HS-5 (cell line): ENCODE data around the gene RPN2.
"Not testable (repeated sequence)": the region's sequence is repeated elsewhere in the genome, so short reads cannot be mapped to it uniquely, and the experiment has no call there.

Experiments
- DNase-seq: peaks from one replicate; pipeline ENCODE4 v3.0.0-alpha.2; 2012; ENCODE audit warnings: low read depth

Gene RPN2

DNA sequence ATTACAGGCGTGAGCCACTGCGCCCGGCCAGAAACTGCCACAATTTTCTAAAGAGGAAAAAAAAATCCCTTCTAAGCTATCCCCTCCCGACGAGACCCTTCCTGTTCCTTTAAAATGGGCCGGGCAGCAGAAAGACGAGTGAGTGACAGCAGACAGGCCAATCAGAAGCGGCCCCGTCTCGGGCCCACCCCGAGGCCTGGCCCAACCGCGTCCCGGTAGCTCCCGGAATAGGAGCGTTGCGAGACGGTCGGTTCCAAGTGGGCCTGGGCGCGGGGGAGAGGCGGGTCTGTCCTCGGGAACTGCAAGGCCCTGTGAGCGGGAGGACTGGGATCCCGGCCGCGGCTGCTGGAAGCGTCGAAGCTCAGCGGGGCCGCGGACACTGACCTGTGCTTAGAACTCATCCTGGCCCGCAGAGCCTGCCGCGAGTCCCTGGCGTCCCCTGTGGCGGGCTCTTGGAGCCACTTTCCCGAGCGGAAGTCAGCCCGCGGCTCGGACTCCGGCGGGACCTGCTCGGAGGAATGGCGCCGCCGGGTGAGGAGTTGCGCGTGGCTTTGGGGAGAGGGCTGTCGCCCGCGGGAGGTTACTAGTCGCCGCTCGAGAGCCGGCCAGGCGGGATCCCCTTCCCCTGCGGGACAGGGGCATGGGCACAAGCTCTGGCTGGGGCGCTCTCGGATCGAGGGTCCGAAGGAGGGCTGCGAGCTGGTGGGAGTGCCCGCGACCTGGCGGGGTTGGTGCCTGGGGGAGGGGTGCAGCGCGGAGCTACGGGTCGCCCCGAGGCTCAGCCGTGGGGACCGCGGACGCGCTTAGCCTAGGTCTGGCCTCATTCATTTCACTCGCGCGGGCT is at the start of gene RPN2, which contains the start of gene MROH8:
Gene RPN2 (plus strand): TSS at position 492 of the 844 bp plus-strand sequence. CDS start 27 bp downstream, at position 519.
Gene MROH8 (minus strand): TSS at position 710 of the 844 bp plus-strand sequence.
- DNase-seq: peak; percentile 96

- DNase-seq: no peak
Measured at GRCh38 chr20:37131486-37131885, 47.6 kb upstream of the RPN2 start.

GRCh38 chr20:37133952-37134351 is 45.2 kb upstream of the RPN2 start:
- DNase-seq: no peak

- no peak for DNase-seq
Measured at GRCh38 chr20:37137547-37137946, 41.6 kb upstream of the RPN2 start.

- DNase-seq: no peak
Measured at GRCh38 chr20:37142708-37143107, 36.4 kb upstream of the RPN2 start.

- DNase-seq: no peak
Measured at GRCh38 chr20:37144856-37145404, 34.2 kb upstream of the RPN2 start.

DNA sequence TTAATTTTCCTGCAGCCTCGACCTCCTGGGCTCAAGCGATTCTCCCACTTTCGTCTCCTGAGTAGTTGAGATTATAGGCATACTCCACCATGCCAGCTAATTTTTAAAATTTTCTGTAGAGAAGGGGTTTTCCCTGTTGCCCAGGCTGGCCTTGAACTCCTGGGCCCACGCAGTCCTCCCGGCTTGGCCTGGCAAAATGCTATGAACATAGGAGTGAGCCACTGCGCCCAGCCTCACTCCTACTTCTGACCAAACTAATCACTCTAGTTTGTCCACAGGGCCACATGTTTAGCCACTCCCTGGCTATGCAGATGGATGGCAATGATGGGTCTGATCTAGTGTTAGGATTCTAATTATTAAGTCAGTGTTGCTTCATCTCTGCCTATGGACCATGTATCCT is 31.9 kb upstream of the RPN2 start:
- no peak for DNase-seq

GRCh38 chr20:37150864-37151263 is 28.3 kb upstream of the RPN2 start:
- DNase-seq: not testable (repeated sequence)

- DNase-seq: no peak
Measured at GRCh38 chr20:37151529-37151928, 27.6 kb upstream of the RPN2 start.

DNA sequence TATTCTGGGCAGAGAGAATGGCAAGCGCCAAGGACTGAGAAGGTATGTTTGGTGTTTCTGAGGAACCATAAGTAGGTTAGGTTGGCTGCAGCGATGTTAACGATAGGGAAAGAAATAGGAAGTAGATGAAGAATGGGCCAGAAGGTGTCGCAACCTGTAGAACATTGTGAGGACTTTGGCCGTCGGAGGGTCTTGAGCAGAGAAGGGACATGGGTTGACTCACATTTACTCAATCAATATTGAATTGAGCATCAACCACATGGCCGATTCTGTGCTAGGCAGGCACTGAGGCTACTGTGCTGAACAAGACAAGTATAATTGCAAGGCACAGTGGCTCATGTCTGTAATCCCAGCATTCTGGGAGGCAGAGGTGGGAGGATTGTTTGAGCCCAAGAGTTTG is 26.8 kb upstream of the RPN2 start:
- DNase-seq: no peak

- DNase-seq: no peak
Measured at GRCh38 chr20:37154684-37155298, 24.3 kb upstream of the RPN2 start.

- DNase-seq: no peak
Measured at GRCh38 chr20:37155987-37156386, 23.1 kb upstream of the RPN2 start.

DNA sequence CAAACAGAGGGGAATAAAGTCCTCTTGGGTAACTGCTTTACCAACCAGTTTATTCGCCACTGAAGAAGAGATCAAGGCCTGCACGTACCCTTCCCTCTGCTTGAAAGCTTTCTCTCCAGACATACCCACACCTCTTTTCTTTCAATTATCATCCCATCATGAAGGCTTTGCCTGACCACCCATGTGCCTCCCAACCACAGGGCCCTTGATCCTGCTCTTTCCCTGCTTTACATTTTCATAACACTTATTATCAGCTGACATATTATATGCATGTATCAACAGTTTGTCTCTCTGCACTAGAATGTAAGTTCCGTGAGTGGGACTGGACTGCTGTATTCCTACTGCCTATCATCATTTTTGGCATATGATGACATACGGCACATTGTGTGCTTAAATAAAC is 20.9 kb upstream of the RPN2 start:
- no peak for DNase-seq

DNA sequence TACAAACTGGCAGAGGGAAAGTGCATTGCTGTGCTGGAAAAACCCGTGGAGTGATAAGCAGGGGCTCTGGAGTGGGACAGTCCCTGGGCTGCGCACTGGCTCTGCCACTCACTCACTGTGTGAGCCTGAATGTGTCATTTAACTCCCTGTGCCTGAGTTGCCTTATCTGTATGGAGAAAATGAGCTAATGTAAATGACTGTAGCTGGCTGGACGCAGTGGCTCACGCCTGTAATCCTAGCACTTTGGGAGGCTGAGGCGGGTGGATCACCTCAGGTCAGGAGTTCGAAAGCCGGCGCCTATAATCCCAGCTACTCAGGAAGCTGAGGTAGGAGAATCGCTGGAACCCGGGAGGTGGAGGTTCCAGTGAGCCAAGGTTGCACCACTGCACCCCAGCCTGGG is 18.4 kb upstream of the RPN2 start:
- DNase-seq: no peak

DNA sequence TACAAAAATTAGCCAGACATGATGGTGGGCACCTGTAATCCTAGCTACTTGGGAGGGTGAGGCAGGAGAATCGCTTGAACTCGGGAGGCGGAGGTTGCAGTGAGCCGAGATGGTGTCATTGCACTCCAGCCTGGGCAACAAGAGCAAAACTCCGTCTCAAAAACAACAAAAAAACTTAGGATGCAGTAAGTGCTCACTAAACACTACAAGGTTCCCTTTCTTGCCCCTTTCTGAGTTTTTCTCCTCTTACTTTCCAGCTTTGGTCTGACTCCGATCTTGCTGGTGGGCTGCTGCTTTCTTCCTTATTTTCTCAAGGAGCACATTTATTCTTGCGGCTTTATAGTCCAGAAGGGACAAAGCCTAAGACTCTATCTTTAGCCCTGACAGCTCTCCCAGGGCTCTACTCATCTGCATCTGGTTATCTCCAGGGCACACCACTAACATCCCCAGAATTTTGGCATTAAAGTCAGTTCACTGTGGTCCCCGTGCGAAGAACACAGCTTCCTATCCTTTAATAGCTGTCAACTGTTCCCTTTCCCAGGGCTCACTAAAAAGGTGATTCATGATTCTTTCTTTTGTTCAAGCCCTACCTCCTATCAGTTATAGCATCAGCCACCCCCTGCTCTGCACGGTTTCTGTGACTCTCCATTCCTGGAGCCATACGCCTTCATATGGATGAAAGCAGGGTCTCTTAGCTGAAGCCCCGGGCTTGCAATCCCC is 17.1 kb upstream of the RPN2 start:
- DNase-seq: no peak

- DNase-seq: no peak
Measured at GRCh38 chr20:37162646-37163045, 16.5 kb upstream of the RPN2 start.

GRCh38 chr20:37163832-37164554 is 15.1 kb upstream of the RPN2 start:
- DNase-seq: no peak

DNA sequence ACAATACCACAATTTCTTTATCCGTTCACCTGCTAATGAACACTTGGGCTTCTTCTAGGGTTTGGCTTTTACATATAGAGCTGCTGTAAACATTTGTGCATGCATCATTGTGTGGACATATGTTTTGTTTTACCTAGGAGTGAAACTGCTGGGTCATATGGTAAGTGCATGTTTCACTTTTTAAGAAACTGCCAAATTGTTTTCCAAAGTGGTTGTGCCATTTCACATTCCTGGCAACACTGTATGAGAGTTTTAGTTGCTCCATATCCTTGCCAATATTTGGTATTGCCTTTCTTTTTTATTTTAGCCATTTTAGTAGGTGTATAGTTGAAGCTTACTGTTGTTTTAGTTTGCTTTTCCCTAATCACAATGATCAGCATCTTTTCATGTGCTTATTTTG is 14.1 kb upstream of the RPN2 start:
- DNase-seq: no peak

DNA sequence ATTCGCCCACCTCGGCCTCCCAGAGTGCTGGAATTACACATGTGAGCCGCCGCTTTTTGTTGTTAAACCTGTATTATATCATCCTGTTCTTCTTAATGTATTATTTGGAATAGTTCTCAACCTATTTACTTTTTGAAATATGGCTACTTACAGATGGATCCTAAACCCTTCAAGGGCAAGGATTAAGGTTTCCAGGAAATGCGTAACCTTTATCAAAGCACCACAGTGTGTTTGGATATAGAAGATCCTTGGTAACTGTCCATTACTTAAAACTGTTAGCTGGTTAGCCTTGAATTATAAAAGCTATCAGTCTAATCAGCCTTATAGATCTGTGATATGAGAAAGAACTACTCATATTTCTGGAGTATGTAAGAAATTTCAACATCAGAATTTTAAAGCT is 12.3 kb upstream of the RPN2 start:
- no peak for DNase-seq

DNA sequence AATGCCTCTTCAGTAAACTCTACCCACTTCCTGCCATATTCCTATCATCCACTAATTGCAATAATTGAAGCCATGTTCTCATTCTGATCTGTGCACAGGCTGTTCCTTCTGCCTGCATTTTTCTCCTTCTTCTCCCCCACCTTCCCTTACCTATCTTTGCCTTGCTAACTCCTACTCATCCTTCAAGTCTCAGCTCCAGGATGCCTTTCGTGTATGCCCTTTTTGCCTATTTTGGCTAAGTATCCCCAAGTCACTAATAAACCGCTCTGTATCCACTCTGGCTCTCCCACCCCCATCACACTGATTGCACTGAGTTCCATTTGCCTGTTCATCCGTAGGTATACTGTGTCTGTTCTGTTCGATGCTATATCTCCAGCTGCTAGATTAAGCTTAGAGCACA is 6.3 kb upstream of the RPN2 start:
- no peak for DNase-seq

GRCh38 chr20:37179683-37180524 is 774 bp downstream of the RPN2 start:
- peak; percentile 73 for DNase-seq
